ENCODE data around the gene C1QB.

Gene C1QB

DNA sequence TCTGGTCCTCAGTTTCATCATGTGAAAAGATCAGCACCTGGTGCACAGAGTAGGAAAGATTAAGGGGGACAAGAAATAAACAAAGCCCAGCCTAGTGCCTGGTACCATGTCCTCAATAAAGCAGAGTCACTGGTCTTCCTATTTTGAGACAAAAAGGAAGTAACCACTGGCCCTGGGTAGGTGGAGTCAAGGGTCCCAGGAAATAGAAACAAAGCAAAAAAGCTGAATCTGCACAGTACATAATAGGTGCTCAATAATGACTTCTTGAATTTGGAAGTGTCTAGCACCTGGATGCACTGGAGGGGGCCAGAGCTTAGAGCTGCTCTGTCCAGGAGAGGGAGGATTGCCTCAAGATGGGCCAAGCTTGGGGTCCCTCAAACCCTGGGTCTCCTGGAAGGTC is 55.7 kb downstream of the C1QB start:
- Mint-ChIP-seq H3K9me3 (no peaks in the 10 kb centered on the region), H3K27me3 (peaks cover 27% of the 10 kb centered on the region), H3K4me3 (no peak overlapping the region), H3K4me1 (peaks cover 12% of the 10 kb centered on the region), H3K36me3 (no peaks in the 10 kb centered on the region), H3K27ac (no peak overlapping the region)
- DNase-seq (ENCODE audit: low spot score in 2 of 2) (no peak), ATAC-seq (ENCODE audit: low read depth) (no peak)

DNA sequence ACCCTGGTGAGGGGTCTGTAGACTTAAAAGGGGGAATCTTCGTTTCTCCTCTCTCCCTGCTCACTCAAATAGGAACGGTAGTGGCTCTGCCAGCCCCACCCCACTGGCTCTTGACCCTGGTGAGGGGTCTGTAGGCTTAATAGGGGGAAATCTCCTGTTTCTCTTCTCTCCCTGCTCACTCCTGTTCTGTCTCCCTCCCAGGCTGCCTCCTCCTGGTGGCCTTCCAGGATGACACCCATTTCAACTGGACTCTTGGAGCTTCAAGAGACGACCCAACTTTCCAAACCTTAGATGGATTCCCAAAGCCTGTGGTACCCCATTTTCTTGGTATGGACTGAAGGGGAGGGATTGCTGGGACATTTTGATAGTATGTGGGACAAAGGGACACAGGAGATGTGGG is 56.2 kb downstream of the C1QB start:
- DNase-seq (ENCODE audit: low spot score in 2 of 2) (no peak), ATAC-seq (ENCODE audit: low read depth) (no peak)
- Mint-ChIP-seq H3K4me1 (peaks cover 12% of the 10 kb centered on the region), H3K36me3 (no peaks in the 10 kb centered on the region), H3K27me3 (peaks cover 30% of the 10 kb centered on the region), H3K4me3 (no peak overlapping the region), H3K9me3 (no peaks in the 10 kb centered on the region), H3K27ac (no peak overlapping the region)

DNA sequence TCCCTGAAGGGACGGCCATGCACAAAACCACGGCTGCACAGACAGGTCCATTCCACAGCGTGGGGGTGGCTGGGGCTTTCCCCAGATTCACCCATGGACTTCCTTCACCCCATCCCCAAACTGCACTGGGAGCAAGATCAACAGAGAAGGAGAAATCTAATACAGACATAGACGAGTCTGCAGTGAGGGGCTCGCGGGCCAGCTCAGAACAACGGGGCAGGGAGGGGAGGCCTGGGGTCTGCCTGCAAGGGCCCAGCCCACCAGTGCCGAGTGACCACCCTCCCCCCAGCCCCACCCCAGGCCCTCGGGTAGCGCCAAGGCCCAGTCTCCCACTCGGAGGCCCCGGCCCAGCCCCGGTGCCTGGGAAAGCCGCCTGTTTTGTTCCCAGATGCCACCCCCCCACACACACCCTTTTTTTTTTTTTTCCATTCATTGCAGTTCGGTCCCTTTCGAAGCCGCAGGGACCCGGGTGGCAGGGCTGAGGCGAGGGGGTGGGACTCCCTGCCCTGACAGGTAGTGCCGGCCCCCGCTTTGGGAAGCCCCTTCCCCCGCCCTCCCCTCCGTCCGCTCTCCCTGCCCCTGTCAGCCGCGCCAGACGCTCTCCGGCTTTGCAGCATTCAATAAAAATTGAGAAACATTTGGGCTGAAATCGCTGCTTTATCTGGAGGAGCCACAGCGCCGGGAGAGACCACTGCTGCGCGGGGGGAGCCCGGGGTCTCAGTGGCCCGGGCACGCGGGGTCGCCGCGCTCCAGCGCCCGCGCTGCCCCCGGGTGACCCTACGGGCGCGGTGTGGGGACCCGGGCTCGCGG is 57.1 kb downstream of the C1QB start:
- ATAC-seq (ENCODE audit: low read depth) (peak; percentile 34), DNase-seq (ENCODE audit: low spot score in 2 of 2) (no peak)
- H3K4me1 Mint-ChIP-seq, result peaks cover 12% of the 10 kb centered on the region
- peak overlapping the region; percentile 64 for H3K4me3 Mint-ChIP-seq
- no peaks in the 10 kb centered on the region for H3K36me3 Mint-ChIP-seq
- no peak overlapping the region for H3K27ac Mint-ChIP-seq
- no peaks in the 10 kb centered on the region for H3K9me3 Mint-ChIP-seq
- H3K27me3 Mint-ChIP-seq, result peaks cover 35% of the 10 kb centered on the region

DNA sequence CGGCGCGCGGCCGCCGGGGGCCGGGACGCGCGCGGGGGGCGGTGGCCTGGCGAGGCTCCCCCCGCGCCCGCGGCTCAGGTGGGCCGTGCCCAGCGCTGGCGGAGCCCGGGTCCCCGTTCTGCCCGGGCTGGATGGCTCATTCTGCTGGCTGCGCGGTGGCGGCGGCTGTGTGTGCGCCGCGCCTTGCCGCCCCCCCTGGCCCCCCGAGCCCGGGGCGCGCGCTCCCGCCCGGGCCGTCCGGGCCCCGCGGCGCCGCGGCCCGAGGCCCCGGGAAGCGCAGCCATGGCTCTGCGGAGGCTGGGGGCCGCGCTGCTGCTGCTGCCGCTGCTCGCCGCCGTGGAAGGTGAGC is 57.6 kb downstream of the C1QB start, which contains the start of gene EPHB2:
EPHB2 (plus strand) TSS at position 139 of the 349 bp plus-strand sequence; CDS start at position 283, 144 bp downstream.
- no peaks in the 10 kb centered on the region for H3K36me3 Mint-ChIP-seq
- peaks cover 35% of the 10 kb centered on the region for H3K27me3 Mint-ChIP-seq
- H3K4me3 Mint-ChIP-seq, result peak within 1 kb of the TSS; percentile 66
- peak; percentile 42 for ATAC-seq (ENCODE audit: low read depth)
- H3K4me1 Mint-ChIP-seq, result peaks cover 12% of the 10 kb centered on the region
- no peaks in the 10 kb centered on the region for H3K9me3 Mint-ChIP-seq
- DNase-seq (ENCODE audit: low spot score in 2 of 2), result no peak
- no peak within 1 kb of the TSS for H3K27ac Mint-ChIP-seq

DNA sequence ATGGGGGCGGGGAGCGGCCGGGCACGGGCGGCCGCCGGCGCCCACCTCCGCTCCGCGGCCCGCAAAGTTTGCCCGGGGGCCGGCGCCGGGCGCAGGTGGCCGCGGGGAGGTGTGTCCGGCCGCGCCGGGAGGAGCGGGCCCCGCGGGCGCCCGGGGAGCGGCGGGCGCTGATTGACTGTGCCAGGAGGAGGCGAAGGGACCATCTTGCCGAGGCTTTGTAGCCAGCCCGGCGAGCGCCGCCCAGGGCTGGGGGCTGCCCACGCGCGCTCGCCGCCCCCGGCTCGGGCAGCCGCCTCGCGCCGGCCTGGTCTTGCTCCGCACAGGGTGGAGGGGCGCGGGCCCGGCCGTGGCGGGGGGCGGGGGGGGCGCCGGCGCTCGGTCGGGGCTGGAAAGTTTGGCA is 58.0 kb downstream of the C1QB start:
- ATAC-seq (ENCODE audit: low read depth), result no peak
- DNase-seq (ENCODE audit: low spot score in 2 of 2), result no peak
- Mint-ChIP-seq H3K27me3 (peaks cover 35% of the 10 kb centered on the region), H3K4me1 (peaks cover 12% of the 10 kb centered on the region), H3K27ac (no peak overlapping the region), H3K36me3 (no peaks in the 10 kb centered on the region), H3K9me3 (no peaks in the 10 kb centered on the region), H3K4me3 (no peak overlapping the region)

All from memory B cell (primary cell).